Upper lobe of left lung (tissue), 4 donors: ENCODE data around the gene RASL10B.

Source experiments
- CTCF ChIP-seq, 6 experiments: fragments of 450-650 bp in 4 of 6; fragments of 200-600 bp in 2 of 6; sonication (generic) in 2 of 6; IDR thresholded peaks; one replicate each; pipeline ENCODE4 v1.5.1; 2016 to 2019; ENCODE audit warnings: antibody characterized with exemption in 6 of 6
- POLR2A ChIP-seq, 4 donors: fragments of 450-650 bp; IDR thresholded peaks; one replicate each; pipeline ENCODE4 v1.5.1; 2016 to 2017; ENCODE audit warnings: antibody characterized with exemption in 4 of 4, mild to moderate bottlenecking in 2 of 4

GRCh38 chr17:35716897-35717465 lies 14.5 kb upstream of the RASL10B start:
- no peak for TF ChIP-seq CTCF (IDR thresholded peaks at IDR 0.05)
- TF ChIP-seq POLR2A (IDR thresholded peaks at IDR 0.05), result no peak
